Keratinocyte (primary cell): ENCODE data around the gene ZSCAN21.

ENCODE experiments used
- CTCF ChIP-seq, 3 experiments: IDR thresholded peaks in 1 of 3; conservative IDR thresholded peaks in 1 of 3; optimal IDR thresholded peaks in 1 of 3; 2 replicates in 2 of 3; 3 replicates in 1 of 3; pipeline versions ENCODE3 to v1.5.1; 2011; ENCODE audit warnings: low read length in 3 of 3, mild to moderate bottlenecking in 3 of 3, moderate library complexity in 2 of 3, control low read depth in 1 of 3, inconsistent platforms in 1 of 3; ENCODE audit not compliant: insufficient read depth in 2 of 3; ENCODE audit errors: extremely low read depth in 1 of 3
- EZH2 ChIP-seq: IDR thresholded peaks from one replicate; pipeline ENCODE4 v1.6.1; 2012; ENCODE audit warnings: inconsistent platforms, mild to moderate bottlenecking, low read length, moderate library complexity

- TF ChIP-seq CTCF (optimal IDR thresholded peaks at IDR 0.05 in 1 of 3, IDR thresholded peaks at IDR 0.05 in 1 of 3, conservative IDR thresholded peaks at IDR 0.05 in 1 of 3; ENCODE audit: extremely low read depth in 1 of 3, insufficient read depth in 2 of 3, low read length in 3 of 3): no peak
- TF ChIP-seq EZH2: no peak
Measured at GRCh38 chr7:100093054-100093453, 43.5 kb downstream of the ZSCAN21 start.
